Smooth muscle cell (in vitro differentiated cells): Measurements from ENCODE around the gene RBFOX2. TPM values are rescaled to one million over a fixed set of nuclear protein-coding genes. Genes with fewer than 3 reads are reported as not detected.
"Not testable (repeated sequence)": the region's sequence is repeated elsewhere in the genome, so short reads cannot be mapped to it uniquely, and the experiment has no call there.

ENCODE experiments used
- DNase-seq: peaks from one replicate; lab custom pipeline; 2025; ENCODE audit not compliant: unreplicated experiment; lab: John Stamatoyannopoulos, UW
- H2AFZ ChIP-seq: fragments of 200-600 bp; sonication (generic); 2 replicates; pipeline ENCODE4 v1.6.0; 2016; ENCODE audit warnings: antibody characterized with exemption, low read depth, mild to moderate bottlenecking
- H3F3A ChIP-seq: fragments of 200-600 bp; sonication (generic); 2 replicates; pipeline ENCODE4 v1.6.0; 2017; ENCODE audit warnings: antibody characterized with exemption, low read depth
- H3K27ac ChIP-seq: fragments of 200-600 bp; sonication (generic); 2 replicates; pipeline ENCODE4 v1.5.1; 2016; ENCODE audit warnings: low read depth, mild to moderate bottlenecking
- H3K27me3 ChIP-seq: fragments of 200-600 bp; sonication (generic); 2 replicates; pipeline ENCODE4 v1.6.1; 2016; ENCODE audit warnings: low read depth, mild to moderate bottlenecking
- H3K36me3 ChIP-seq: fragments of 200-600 bp; sonication (generic); 2 replicates; pipeline ENCODE4 v1.5.1; 2016; ENCODE audit warnings: low read depth
- H3K4me1 ChIP-seq: fragments of 200-600 bp; sonication (generic); 2 replicates; pipeline ENCODE4 v1.5.1; 2016; ENCODE audit warnings: low read depth
- H3K4me2 ChIP-seq: fragments of 200-600 bp; sonication (generic); 2 replicates; pipeline ENCODE4 v1.6.0; 2016; ENCODE audit warnings: mild to moderate bottlenecking
- H3K4me3 ChIP-seq: fragments of 200-600 bp; sonication (generic); 2 replicates; pipeline ENCODE4 v1.5.1; 2016; ENCODE audit warnings: mild to moderate bottlenecking
- H3K79me2 ChIP-seq: fragments of 200-600 bp; sonication (generic); 2 replicates; pipeline ENCODE4 v1.6.0; 2016; ENCODE audit warnings: low read depth, mild to moderate bottlenecking
- H3K9ac ChIP-seq: fragments of 200-600 bp; sonication (generic); 2 replicates; pipeline ENCODE4 v1.6.0; 2016; ENCODE audit warnings: low read depth
- H3K9me3 ChIP-seq: fragments of 200-600 bp; sonication (generic); replicated peaks from 2 replicates; pipeline ENCODE4 v1.5.1; 2016; ENCODE audit warnings: low read depth
- H4K20me1 ChIP-seq: fragments of 200-600 bp; sonication (generic); 2 replicates; pipeline ENCODE4 v1.6.0; 2016; ENCODE audit warnings: low read depth
- WGBS: methylation state at CpG from one replicate; pipeline ENCODE4 v1.1.7; 2016; ENCODE audit warnings: low lambda C conversion rate; 5-methylcytosine and 5-hydroxymethylcytosine counted together
- polyA plus RNA-seq: library from polyadenylated mRNA; unstranded; fragments of >200 nt; fragmentation: Nextera tagmentation; extraction: Ambion mirVana; gene quantifications from 2 replicates; pipeline ENCODE4 v1.2.1, GENCODE V29; 2016
- total RNA-seq: library from RNA; depleted of rRNA; stranded (reverse); fragments of >200 nt; gene quantifications from 2 replicates; pipeline ENCODE4 v1.2.3, GENCODE V29; 2014
- TF ChIP-seq, protein P1 (sequence below): fragments of 200-600 bp; sonication (generic); IDR thresholded peaks from 2 replicates; pipeline ENCODE4 v1.5.1; 2017; ENCODE audit warnings: borderline replicate concordance, mild to moderate bottlenecking, antibody characterized with exemption; ENCODE audit not compliant: insufficient read depth, poor library complexity, severe bottlenecking

The RBFOX2 gene
- total and polyA plus RNA-seq, 2 experiments from 2014 or later, result 128 to 144 TPM

DNA sequence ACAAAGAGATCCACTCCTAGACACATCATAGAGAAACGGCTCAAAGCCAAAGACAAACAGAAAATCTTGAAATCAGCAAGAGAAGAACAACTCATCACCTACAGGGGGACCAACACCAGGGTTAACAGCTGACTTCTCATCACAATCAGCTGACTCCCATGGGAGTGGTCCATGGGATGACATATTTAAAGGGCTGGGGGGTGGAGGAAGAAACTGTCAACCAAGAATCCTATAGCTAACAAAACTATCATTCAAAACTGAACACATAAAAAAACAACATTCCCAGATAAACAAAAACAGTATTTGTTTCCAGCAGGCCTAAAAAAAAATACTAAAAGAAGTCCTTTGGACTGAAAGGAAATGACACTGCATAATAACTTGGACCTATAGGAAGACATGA lies 224.2 kb downstream of the RBFOX2 start:
- Histone ChIP-seq H3K79me2 (peaks cover 98% of the 10 kb centered on the region), H4K20me1 (peaks cover 97% of the 10 kb centered on the region), H3K9ac (no peak overlapping the region), H3K4me1 (no peaks in the 10 kb centered on the region), H3K9me3 (no peaks in the 10 kb centered on the region), H3K36me3 (peaks cover under 1% of the 10 kb centered on the region), H2AFZ (no peak overlapping the region), H3K27ac (no peak overlapping the region), H3K4me3 (no peak overlapping the region), H3K27me3 (no peaks in the 10 kb centered on the region), H3K4me2 (no peak overlapping the region), H3F3A (no peaks in the 10 kb centered on the region)
- WGBS, result 100% methylated on average over 1 of the region's 1 CpG
- TF ChIP-seq, protein P1, sequence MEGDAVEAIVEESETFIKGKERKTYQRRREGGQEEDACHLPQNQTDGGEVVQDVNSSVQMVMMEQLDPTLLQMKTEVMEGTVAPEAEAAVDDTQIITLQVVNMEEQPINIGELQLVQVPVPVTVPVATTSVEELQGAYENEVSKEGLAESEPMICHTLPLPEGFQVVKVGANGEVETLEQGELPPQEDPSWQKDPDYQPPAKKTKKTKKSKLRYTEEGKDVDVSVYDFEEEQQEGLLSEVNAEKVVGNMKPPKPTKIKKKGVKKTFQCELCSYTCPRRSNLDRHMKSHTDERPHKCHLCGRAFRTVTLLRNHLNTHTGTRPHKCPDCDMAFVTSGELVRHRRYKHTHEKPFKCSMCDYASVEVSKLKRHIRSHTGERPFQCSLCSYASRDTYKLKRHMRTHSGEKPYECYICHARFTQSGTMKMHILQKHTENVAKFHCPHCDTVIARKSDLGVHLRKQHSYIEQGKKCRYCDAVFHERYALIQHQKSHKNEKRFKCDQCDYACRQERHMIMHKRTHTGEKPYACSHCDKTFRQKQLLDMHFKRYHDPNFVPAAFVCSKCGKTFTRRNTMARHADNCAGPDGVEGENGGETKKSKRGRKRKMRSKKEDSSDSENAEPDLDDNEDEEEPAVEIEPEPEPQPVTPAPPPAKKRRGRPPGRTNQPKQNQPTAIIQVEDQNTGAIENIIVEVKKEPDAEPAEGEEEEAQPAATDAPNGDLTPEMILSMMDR, result no peak
- DNase-seq, result no peak

GRCh38 chr22:35802885-35803284 lies 225.7 kb downstream of the RBFOX2 start:
- no peak overlapping the region for H2AFZ ChIP-seq
- H3K4me3 ChIP-seq, result no peak overlapping the region
- 78% methylated on average over 2 of the region's 2 CpGs for WGBS
- H3K9me3 ChIP-seq, result no peaks in the 10 kb centered on the region
- H3K79me2 ChIP-seq, result peaks cover 97% of the 10 kb centered on the region
- no peak overlapping the region for H3K9ac ChIP-seq
- H3F3A ChIP-seq, result no peaks in the 10 kb centered on the region
- H3K27ac ChIP-seq, result no peak overlapping the region
- H3K4me1 ChIP-seq, result no peaks in the 10 kb centered on the region
- H4K20me1 ChIP-seq, result peaks cover 97% of the 10 kb centered on the region
- H3K27me3 ChIP-seq, result no peaks in the 10 kb centered on the region
- DNase-seq, result no peak
- TF ChIP-seq, protein P1, result no peak
- H3K4me2 ChIP-seq, result no peak overlapping the region
- H3K36me3 ChIP-seq, result no peaks in the 10 kb centered on the region

DNA sequence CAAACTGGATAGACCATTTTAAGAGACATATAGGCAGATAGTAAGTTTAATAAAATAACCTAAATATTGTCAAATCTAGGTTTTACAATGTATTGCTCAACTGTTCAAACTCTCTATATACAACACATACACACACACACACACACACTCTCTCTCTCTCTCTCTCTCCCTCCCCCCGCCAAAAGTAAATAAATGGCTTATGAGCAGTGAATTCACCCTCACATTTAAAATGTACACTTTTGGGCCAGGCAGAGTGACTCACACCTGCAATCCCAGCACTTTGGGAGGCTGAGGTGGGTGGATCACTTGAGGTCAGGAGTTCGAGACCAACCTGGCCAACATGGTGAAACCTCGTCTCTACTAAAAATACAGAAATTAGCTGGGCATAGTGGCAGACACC lies 227.3 kb downstream of the RBFOX2 start:
- not testable (repeated sequence) for H3K27me3 ChIP-seq, H3F3A ChIP-seq, H3K4me3 ChIP-seq, H3K4me2 ChIP-seq, H3K4me1 ChIP-seq, H3K9me3 ChIP-seq, H2AFZ ChIP-seq, H3K27ac ChIP-seq, H3K9ac ChIP-seq, DNase-seq, H3K36me3 ChIP-seq
- WGBS, result 93% methylated on average over 3 of the region's 3 CpGs
- Histone ChIP-seq H4K20me1 (peaks cover 94% of the 10 kb centered on the region), H3K79me2 (peaks cover 94% of the 10 kb centered on the region)

GRCh38 chr22:35799150-35799549 lies 229.5 kb downstream of the RBFOX2 start:
- Histone ChIP-seq H3K27me3 (no peaks in the 10 kb centered on the region), H3K79me2 (peaks cover 96% of the 10 kb centered on the region), H3K27ac (no peak overlapping the region), H3K4me3 (no peak overlapping the region), H4K20me1 (peaks cover 96% of the 10 kb centered on the region), H3K9me3 (no peaks in the 10 kb centered on the region), H3K36me3 (no peaks in the 10 kb centered on the region), H2AFZ (no peak overlapping the region), H3F3A (peaks cover 4% of the 10 kb centered on the region), H3K9ac (no peak overlapping the region), H3K4me1 (no peaks in the 10 kb centered on the region), H3K4me2 (no peak overlapping the region)
- WGBS, result 96% methylated on average over 1 of the region's 1 CpG
- TF ChIP-seq, protein P1, result no peak
- DNase-seq, result no peak
